ENCODE measurements around the gene RAD1. TPM values are rescaled to one million over a fixed set of nuclear protein-coding genes. Genes with fewer than 3 reads are reported as not detected.
A peak's percentile ranks its signal among the peaks of the same experiment; 100 is the strongest.

The RAD1 gene
- total RNA-seq, 2 experiments from 2014 or later: 36.2 to 38.3 TPM

DNA sequence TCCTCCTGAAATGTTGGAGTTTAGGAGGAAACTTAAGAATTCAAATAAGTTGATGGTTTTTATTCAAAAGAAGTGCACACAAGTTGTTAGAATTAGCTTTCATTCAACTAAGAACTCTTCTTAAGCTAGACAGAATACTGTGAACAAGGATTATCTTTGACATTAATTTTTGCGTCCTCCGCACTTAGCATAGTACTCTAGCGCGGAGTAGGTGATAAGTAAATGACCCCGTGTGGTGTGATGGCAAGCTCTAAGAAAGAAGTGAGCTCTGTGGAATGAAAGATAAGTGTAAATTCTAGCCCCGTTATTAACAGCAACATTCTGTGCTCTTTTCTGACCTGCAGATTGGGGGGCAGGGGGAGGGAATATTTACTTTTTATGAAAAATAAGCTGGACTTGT is 1.2 kb upstream of the RAD1 start:
- Mint-ChIP-seq H3K27me3 (no peaks in the 10 kb centered on the region), H3K4me1 (ENCODE audit: low read depth) (peaks cover 25% of the 10 kb centered on the region), H3K4me3 (no peak overlapping the region), H3K36me3 (peaks cover 44% of the 10 kb centered on the region), H3K27ac (no peak overlapping the region), H3K9me3 (no peaks in the 10 kb centered on the region)
- POLR2A ChIA-PET: interaction anchor here (0.7 to 4.4 kb wide), 3 partner anchors 13 to 18 kb away, joined by 3 to 77 read pairs (median 10); partner anchors contain the start of gene DNAJC21
- DNase-seq: no peak
- CTCF ChIA-PET: interaction anchor here (1.2 to 6.1 kb wide), 3 partner anchors 13 to 393 kb away, joined by 4 to 37 read pairs (median 7); partner anchors contain the start of gene DNAJC21
- intact Hi-C loops (cut with micrococcal nuclease): loop anchor here (5.0 to 10.0 kb wide), 3 partner anchors 216 to 1958 kb away; partner anchors contain the start of genes NIPBL and RAI14

DNA sequence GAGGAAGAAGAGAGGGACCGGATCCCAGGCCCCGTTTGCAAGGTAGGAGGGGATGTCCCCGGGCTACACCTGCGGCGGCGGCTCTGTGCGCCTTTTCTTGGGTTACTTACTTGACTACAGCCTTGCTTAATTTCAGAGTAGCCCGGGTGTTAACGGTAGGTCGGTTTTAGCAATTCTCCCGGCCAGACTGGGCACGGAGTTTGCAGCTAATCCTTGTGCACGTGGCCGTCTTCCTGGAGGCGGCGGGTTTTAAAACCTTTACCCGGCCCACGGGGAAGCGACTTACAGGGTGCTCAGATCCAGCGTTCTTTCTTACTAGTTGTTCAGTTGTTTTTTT is 520 bp upstream of the RAD1 start:
- DNase-seq: no peak
- Mint-ChIP-seq H3K9me3 (no peaks in the 10 kb centered on the region), H3K27me3 (no peaks in the 10 kb centered on the region), H3K4me1 (ENCODE audit: low read depth) (peaks cover 23% of the 10 kb centered on the region), H3K36me3 (peaks cover 46% of the 10 kb centered on the region), H3K4me3 (no peak overlapping the region), H3K27ac (no peak overlapping the region)
- intact Hi-C loops (cut with micrococcal nuclease): loop anchor here (1.0 to 10.0 kb wide), 8 partner anchors 8 to 1959 kb away; partner anchors contain the start of genes DNAJC21, NIPBL, RAI14 and TARS1
- CTCF ChIA-PET: interaction anchor here (0.9 to 6.1 kb wide), 7 partner anchors 8 to 1960 kb away, joined by 3 to 37 read pairs (median 7); partner anchors contain the start of gene DNAJC21
- POLR2A ChIA-PET: interaction anchor here (1.6 to 4.4 kb wide), 4 partner anchors 8 to 77 kb away, joined by 10 to 77 read pairs (median 11); partner anchors contain the start of genes DNAJC21 and TTC23L

DNA sequence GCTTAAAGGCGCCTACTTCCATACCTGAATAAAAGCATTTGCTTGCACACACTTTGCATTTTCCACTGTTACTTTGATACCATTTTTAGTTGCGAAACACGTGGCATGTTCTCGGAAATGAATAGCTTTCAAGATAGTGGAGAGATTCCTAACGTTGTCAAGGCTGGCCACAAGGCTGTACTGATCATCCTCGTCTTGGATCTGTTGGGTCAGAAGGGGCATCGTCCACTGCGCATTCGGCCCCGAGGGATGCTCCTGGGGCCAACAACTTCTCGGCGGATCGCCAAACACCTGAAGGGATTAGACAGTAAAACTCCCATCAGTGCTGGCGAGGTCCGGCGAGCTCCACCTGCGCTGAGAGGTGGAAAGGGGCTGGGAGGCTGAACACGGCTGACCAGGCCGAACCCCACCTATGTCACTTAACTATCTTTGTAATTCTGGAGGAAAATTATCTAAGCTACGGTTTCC is 599 bp downstream of the RAD1 start:
- CTCF ChIA-PET: interaction anchor here (0.6 to 6.1 kb wide), 10 partner anchors 9 to 1010 kb away, joined by 3 to 37 read pairs (median 6); partner anchors contain the start of gene DNAJC21
- H3K27ac Mint-ChIP-seq: no peak overlapping the region
- H3K27me3 Mint-ChIP-seq: no peaks in the 10 kb centered on the region
- POLR2A ChIA-PET: interaction anchor here (1.6 to 4.4 kb wide), 4 partner anchors 9 to 76 kb away, joined by 10 to 77 read pairs (median 11); partner anchors contain the start of genes DNAJC21 and TTC23L
- peaks cover 23% of the 10 kb centered on the region for H3K4me1 Mint-ChIP-seq (ENCODE audit: low read depth)
- DNase-seq: peak; percentile 31
- H3K4me3 Mint-ChIP-seq: no peak overlapping the region
- H3K9me3 Mint-ChIP-seq: no peaks in the 10 kb centered on the region
- H3K36me3 Mint-ChIP-seq: peaks cover 47% of the 10 kb centered on the region
- intact Hi-C loops (cut with micrococcal nuclease): loop anchor here (1.0 to 10.0 kb wide), 8 partner anchors 10 to 1960 kb away; partner anchors contain the start of genes DNAJC21, NIPBL, RAI14 and TARS1

DNA sequence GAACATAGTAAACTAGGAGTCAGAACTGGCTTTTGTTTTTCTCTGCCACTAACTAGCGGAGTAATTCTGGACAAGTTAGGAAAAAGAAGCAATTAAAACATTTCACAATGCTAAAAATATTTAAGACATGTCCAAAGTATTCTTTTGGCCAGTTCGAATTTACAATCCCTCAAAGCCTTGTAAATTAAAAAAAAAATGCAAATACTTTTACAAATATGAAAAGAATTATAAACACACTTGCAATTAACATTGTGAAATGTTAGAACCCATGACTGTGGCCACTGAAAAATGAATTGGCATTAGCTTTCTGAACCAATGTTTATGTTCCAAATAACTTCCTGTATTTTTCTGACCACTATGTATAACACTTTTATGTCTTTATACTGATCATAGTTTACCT is 2.2 kb downstream of the RAD1 start:
- Mint-ChIP-seq H3K27ac (no peak overlapping the region), H3K4me1 (ENCODE audit: low read depth) (peaks cover 23% of the 10 kb centered on the region), H3K4me3 (no peak overlapping the region), H3K27me3 (no peaks in the 10 kb centered on the region), H3K36me3 (peaks cover 52% of the 10 kb centered on the region), H3K9me3 (no peaks in the 10 kb centered on the region)
- intact Hi-C loops (cut with micrococcal nuclease): loop anchor here (10.0 kb wide), 2 partner anchors 258 to 1962 kb away; partner anchors contain the start of genes NIPBL and RAI14
- CTCF ChIA-PET: interaction anchor here (1.7 kb wide), 1 partner anchor 10 kb away, joined by 4 read pairs; no protein-coding TSS in a partner anchor
- DNase-seq: no peak
- POLR2A ChIA-PET: no interaction called here

DNA sequence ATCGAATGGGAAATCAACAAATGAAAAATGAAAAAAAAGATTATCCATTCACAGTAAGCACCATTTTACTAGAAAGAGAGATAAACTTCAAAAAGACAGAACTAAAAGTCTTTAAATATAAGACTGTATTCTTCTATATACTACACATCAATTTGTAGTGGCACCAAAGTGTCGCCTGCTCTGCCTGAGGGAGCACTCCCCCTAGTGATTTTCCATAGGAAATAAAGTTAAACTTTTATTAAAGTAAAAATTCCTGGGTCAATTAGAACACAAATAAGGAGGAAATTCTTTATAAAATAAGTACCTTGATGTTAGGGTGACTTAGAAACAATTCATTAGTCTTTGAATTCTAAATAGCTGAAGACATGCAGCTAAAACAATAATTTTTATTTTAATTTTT is 9.7 kb downstream of the RAD1 start:
- CTCF ChIA-PET: interaction anchor here (1.0 to 1.4 kb wide), 5 partner anchors 8 to 418 kb away, joined by 3 to 4 read pairs (median 3); partner anchors contain the start of genes BRIX1 and RAD1
- no peaks in the 10 kb centered on the region for H3K4me1 Mint-ChIP-seq (ENCODE audit: low read depth)
- H3K9me3 Mint-ChIP-seq: no peaks in the 10 kb centered on the region
- H3K4me3 Mint-ChIP-seq: no peak overlapping the region
- POLR2A ChIA-PET: no interaction called here
- no peak overlapping the region for H3K27ac Mint-ChIP-seq
- H3K27me3 Mint-ChIP-seq: no peaks in the 10 kb centered on the region
- no peak for DNase-seq
- peaks cover 30% of the 10 kb centered on the region for H3K36me3 Mint-ChIP-seq
- intact Hi-C loops (cut with micrococcal nuclease): no loop called here

DNA sequence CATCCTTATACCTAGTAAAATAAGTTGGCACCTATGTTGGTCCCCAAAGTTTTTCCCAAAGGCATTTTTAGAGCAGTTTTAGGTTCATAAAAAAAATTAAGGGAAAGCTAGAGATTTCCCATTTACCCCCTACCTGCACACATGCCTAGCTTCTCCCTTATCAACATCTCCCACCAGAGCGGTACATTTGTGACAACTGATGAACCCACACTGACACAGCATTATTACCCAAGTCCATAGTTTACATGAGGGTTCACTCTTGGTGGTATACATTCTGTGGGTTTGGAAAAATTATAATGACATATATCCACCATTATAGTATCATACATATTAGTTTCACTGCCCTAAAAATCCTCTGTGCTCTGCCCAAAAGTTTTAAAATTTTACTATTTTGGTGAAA is 12.0 kb downstream of the RAD1 start:
- CTCF ChIA-PET: interaction anchor here (0.8 to 1.8 kb wide), 5 partner anchors 15 to 430 kb away, joined by 3 to 5 read pairs (median 4); no protein-coding TSS in a partner anchor
- POLR2A ChIA-PET: no interaction called here
- intact Hi-C loops (cut with micrococcal nuclease): no loop called here
- no peak for DNase-seq
- no peaks in the 10 kb centered on the region for H3K27me3 Mint-ChIP-seq
- no peak overlapping the region for H3K27ac Mint-ChIP-seq
- H3K9me3 Mint-ChIP-seq: no peaks in the 10 kb centered on the region
- H3K4me1 Mint-ChIP-seq (ENCODE audit: low read depth): no peaks in the 10 kb centered on the region
- H3K4me3 Mint-ChIP-seq: no peak overlapping the region
- H3K36me3 Mint-ChIP-seq: peaks cover 13% of the 10 kb centered on the region

DNA sequence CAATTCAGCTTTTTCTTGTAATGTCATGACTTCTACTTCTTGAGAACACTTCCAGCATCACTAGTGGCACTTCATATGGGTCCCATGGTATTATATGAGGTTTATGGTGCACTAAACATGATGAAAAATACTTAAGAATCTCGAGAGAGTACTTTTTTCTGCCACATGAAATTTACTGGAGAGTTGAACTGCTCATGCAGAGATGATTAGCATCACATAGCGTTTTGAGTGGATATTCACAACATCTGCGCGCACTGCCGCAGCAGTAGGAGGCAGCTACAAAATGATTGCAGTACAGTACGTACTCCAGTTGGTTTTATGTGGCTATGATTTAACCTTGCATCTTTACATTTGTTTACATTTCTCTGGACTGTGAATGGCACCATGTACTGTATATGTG is 14.7 kb downstream of the RAD1 start:
- Mint-ChIP-seq H3K36me3 (peaks cover 13% of the 10 kb centered on the region), H3K4me3 (no peak overlapping the region), H3K27me3 (no peaks in the 10 kb centered on the region), H3K9me3 (no peaks in the 10 kb centered on the region), H3K27ac (no peak overlapping the region), H3K4me1 (ENCODE audit: low read depth) (no peaks in the 10 kb centered on the region)
- no peak for DNase-seq
- intact Hi-C loops (cut with micrococcal nuclease): no loop called here
- ChIA-PET CTCF (interaction anchor here (1.0 to 4.5 kb wide), 3 partner anchors 378 to 426 kb away, joined by 4 to 42 read pairs (median 5); no protein-coding TSS in a partner anchor), POLR2A (interaction anchor here (2.1 kb wide), 1 partner anchor 15 kb away, joined by 10 read pairs; the partner anchor contains the start of genes BRIX1 and RAD1)

DNA sequence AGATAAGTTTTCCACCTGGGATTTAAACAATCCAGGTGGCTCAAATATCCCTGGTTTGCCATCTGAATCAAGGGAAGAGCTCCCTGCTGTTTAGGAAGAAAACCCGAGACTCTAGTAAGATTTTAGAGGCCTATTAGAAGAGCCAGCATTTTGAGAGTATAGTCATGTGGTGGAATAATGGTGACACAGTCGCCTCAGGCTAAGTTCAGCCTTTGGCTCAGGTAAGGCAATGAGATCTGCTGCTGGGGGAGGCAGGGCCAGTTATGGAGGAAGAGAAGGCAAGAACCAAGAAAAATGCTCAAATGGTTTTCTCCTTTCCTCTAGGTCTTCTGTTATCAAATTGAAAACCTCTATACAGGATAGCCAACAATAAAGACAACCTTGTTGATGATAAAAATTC is 16.2 kb downstream of the RAD1 start:
- Mint-ChIP-seq H3K27ac (no peak overlapping the region), H3K27me3 (no peaks in the 10 kb centered on the region), H3K4me1 (ENCODE audit: low read depth) (no peaks in the 10 kb centered on the region), H3K36me3 (peaks cover 10% of the 10 kb centered on the region), H3K4me3 (no peak overlapping the region), H3K9me3 (no peaks in the 10 kb centered on the region)
- ChIA-PET POLR2A (no interaction called here), CTCF (interaction anchor here (0.7 to 4.5 kb wide), 21 partner anchors 12 to 1463 kb away, joined by 3 to 48 read pairs (median 5); partner anchors contain the start of genes BRIX1, RAD1 and TTC23L)
- no peak for DNase-seq
- intact Hi-C loops (cut with micrococcal nuclease): no loop called here

DNA sequence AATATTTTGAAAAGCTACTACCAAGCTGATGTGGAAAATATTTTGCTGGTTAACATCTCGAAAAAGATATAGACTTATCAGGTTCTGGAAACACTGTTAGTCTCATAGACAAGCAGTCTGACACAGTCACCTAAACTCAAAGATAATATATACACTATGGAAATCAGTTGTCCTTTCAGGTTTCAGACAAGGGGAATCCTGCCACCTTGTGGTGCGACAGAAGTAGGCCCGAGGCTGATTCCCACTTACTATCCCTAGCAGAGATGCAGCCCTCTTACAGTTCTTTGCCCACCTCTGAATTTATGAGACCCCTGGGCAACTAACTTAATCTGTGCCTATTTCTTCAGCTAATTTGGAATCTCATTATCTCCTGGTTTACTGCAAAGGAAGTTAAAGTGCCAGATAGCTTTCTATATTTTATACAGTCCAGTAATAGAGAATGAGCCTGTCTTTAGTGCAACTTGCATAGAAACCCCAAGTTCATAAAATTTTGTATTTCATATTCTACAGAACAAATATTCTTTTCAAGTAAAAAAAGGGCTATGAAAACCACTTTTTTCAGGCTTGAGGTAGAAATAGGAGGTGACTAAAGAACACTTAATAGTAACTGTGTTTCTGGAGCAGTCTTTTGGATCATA is 16.9 kb downstream of the RAD1 start:
- CTCF ChIA-PET: interaction anchor here (0.6 to 4.5 kb wide), 32 partner anchors 8 to 1462 kb away, joined by 3 to 48 read pairs (median 4); partner anchors contain the start of genes BRIX1, DNAJC21, RAD1 and TTC23L
- H3K4me1 Mint-ChIP-seq (ENCODE audit: low read depth): no peaks in the 10 kb centered on the region
- H3K9me3 Mint-ChIP-seq: no peaks in the 10 kb centered on the region
- intact Hi-C loops (cut with micrococcal nuclease): loop anchor here (1.0 kb wide), 3 partner anchors 375 to 424 kb away; no protein-coding TSS in a partner anchor
- POLR2A ChIA-PET: no interaction called here
- no peak overlapping the region for H3K4me3 Mint-ChIP-seq
- DNase-seq: peak; percentile 67
- no peak overlapping the region for H3K27ac Mint-ChIP-seq
- H3K27me3 Mint-ChIP-seq: no peaks in the 10 kb centered on the region
- H3K36me3 Mint-ChIP-seq: peaks cover 6% of the 10 kb centered on the region

DNA sequence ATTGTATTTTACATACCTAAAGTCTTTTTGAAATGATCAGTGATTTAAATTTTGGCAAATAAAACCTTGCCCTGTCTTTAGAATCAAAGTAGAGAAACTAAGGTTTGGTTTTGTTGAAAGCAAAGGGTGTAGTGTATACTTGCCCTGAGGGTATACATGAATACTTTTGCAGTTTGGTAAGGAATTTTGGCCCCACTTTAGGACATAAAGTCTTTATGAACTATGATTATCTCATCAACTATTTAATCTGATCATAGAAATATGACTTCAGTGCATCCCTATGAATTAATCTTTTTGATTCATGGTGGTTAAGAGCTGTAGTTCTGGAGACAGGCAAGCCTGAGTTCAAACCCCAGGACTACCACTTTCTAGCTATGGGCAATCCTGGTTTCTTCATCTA is 17.7 kb downstream of the RAD1 start:
- no peaks in the 10 kb centered on the region for H3K27me3 Mint-ChIP-seq
- ChIA-PET POLR2A (no interaction called here), CTCF (interaction anchor here (0.6 to 4.5 kb wide), 25 partner anchors 8 to 422 kb away, joined by 3 to 48 read pairs (median 4); partner anchors contain the start of genes BRIX1 and RAD1)
- no peak overlapping the region for H3K27ac Mint-ChIP-seq
- H3K36me3 Mint-ChIP-seq: peaks cover 4% of the 10 kb centered on the region
- H3K4me1 Mint-ChIP-seq (ENCODE audit: low read depth): no peaks in the 10 kb centered on the region
- intact Hi-C loops (cut with micrococcal nuclease): loop anchor here (1.0 kb wide), 3 partner anchors 374 to 423 kb away; no protein-coding TSS in a partner anchor
- no peak for DNase-seq
- no peak overlapping the region for H3K4me3 Mint-ChIP-seq
- no peaks in the 10 kb centered on the region for H3K9me3 Mint-ChIP-seq

DNA sequence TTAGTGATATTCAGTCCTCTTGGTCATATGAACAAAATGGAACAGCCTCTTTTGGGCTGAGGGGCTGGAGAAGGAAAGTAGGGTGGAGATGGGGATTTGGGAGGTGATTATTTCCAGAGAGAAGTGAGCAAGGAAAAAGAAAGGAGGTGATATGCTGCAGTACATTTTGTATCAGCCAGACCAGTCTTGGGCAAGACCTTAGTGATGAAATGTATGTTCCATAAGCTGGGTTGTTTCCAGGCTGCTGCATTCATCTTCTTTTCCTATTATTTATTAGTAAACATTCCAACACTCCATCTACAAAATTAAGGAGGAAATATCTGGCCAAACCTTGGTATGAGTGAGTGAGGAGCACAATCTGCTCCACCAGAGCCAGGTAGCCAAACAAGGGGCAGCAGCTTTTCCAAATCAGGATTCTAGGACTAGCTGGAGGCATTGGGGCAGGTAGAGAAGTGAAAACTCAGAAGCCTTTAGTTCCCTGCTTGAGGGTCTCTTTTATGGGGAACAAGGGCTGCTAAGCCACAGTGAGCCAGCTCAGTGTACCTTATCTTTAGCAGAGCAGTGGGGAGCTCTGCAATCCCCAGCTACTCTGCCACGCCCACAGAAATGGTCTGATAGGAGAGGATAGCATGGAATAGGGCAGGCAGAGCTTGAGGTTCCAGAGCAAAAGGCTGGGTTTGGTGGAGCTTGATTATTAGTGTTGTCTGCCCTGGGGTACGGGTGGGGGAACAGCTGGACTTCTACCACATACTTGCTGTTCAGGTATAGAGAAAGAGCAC is 19.5 kb downstream of the RAD1 start:
- Mint-ChIP-seq H3K9me3 (no peaks in the 10 kb centered on the region), H3K27ac (no peak overlapping the region), H3K36me3 (no peaks in the 10 kb centered on the region), H3K4me1 (ENCODE audit: low read depth) (no peaks in the 10 kb centered on the region), H3K4me3 (no peak overlapping the region), H3K27me3 (no peaks in the 10 kb centered on the region)
- no peak for DNase-seq
- intact Hi-C loops (cut with micrococcal nuclease): no loop called here
- ChIA-PET POLR2A (no interaction called here), CTCF (interaction anchor here (1.0 to 2.2 kb wide), 5 partner anchors 10 to 421 kb away, joined by 3 to 12 read pairs (median 5); no protein-coding TSS in a partner anchor)

All from activated CD4-positive, alpha-beta memory T cell treated with anti-CD3 and anti-CD28 coated beads for 36 hours (primary cell).